ENCODE data around the gene CPNE6.

DNA sequence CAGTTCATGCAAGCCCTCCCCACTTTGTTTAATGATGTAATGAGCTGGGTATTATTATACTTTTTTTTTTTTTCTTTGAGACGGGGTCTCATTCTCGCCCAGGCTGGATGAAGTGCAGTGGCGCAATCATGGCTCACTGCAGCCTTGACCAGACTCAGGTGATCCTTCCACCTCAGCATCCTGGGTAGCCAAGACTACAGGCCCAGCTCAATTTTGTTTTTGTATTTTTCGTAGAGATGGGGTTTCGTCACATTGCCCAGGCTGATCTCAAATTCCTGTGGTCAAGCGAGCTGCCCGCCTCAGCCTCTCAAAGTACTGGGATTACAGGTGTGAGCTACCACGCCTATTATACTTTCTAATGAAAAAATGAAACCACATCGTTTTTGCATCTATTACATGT lies 38.7 kb downstream of the CPNE6 start:
- TF ChIP-seq, protein P1, sequence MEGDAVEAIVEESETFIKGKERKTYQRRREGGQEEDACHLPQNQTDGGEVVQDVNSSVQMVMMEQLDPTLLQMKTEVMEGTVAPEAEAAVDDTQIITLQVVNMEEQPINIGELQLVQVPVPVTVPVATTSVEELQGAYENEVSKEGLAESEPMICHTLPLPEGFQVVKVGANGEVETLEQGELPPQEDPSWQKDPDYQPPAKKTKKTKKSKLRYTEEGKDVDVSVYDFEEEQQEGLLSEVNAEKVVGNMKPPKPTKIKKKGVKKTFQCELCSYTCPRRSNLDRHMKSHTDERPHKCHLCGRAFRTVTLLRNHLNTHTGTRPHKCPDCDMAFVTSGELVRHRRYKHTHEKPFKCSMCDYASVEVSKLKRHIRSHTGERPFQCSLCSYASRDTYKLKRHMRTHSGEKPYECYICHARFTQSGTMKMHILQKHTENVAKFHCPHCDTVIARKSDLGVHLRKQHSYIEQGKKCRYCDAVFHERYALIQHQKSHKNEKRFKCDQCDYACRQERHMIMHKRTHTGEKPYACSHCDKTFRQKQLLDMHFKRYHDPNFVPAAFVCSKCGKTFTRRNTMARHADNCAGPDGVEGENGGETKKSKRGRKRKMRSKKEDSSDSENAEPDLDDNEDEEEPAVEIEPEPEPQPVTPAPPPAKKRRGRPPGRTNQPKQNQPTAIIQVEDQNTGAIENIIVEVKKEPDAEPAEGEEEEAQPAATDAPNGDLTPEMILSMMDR (IDR thresholded peaks at IDR 0.05) = no peak
- TF ChIP-seq ZFX (IDR thresholded peaks at IDR 0.05; ENCODE audit: borderline replicate concordance) = no peak
